ENCODE results near the gene PKD1L1.

PKD1L1 gene

DNA sequence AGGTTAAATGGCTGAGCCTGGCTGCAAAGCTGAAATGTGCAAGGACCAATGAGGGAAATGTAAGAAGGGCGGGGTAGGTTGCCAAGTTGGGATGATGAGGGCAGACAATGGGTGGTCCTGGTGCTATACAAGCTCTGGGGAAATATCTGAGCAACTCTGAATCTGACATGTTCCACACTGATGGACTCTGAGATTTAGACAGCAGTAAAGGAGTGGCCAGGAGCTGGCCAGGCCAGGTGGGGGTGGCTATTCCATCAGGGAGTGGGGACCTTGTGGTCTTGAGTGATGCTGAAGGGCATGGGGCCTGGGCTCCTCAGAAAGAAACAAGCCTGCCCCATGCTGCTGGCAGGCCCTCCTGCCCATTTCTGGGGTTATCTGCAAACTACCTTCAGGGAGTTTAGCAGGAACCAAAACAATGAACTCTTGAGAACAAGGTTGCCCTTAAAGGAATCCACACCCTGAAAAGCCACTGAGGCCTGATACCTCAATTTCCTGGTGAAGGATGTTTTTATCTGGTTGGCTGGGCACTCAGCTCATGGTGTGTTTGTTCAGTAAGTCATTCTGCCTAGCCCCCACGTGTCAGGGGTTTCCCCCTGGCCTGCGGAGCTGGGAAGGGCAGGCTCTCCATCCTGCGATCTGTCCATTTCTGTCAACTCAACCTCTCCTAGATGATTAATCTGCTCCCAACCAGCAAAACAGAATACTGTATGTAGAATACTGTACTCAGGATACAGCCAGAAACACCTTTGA lies 223.1 kb downstream of the PKD1L1 start:
- peaks cover 10% of the 10 kb centered on the region for H3K4me1 ChIP-seq (ENCODE audit: insufficient read depth, poor library complexity, severe bottlenecking)
- no peak for DNase-seq (ENCODE audit: low spot score)
- H3K4me3 ChIP-seq (ENCODE audit: severe bottlenecking), result no peak overlapping the region
- no peaks in the 10 kb centered on the region for H3K9me3 ChIP-seq (ENCODE audit: severe bottlenecking)
- H3K36me3 ChIP-seq (ENCODE audit: low read depth), result no peaks in the 10 kb centered on the region
- peak overlapping the region; percentile 17 for H3K27ac ChIP-seq (ENCODE audit: poor library complexity, severe bottlenecking)
- no peaks in the 10 kb centered on the region for H3K27me3 ChIP-seq (ENCODE audit: insufficient read depth, poor library complexity, severe bottlenecking)
- ATAC-seq (ENCODE audit: low read depth), result no peak; the same call in 2 of the 3 replicates
- TF ChIP-seq CTCF (IDR thresholded peaks at IDR 0.05; ENCODE audit: poor library complexity, severe bottlenecking), result no peak
